Kidney epithelial cell (primary cell): Measurements from ENCODE around the gene LHB. TPM values are rescaled to one million over a fixed set of nuclear protein-coding genes. Genes with fewer than 3 reads are reported as not detected.
A peak's percentile ranks its signal among the peaks of the same experiment; 100 is the strongest.

Experiments used
- DNase-seq: peaks from one replicate; pipeline ENCODE4 v3.0.0-alpha.2; 2010; ENCODE audit warnings: low read depth
- H3K27me3 ChIP-seq: 2 replicates; pipeline ENCODE4 v1.6.0; 2011; ENCODE audit warnings: low read length; ENCODE audit not compliant: control insufficient read depth, insufficient read depth
- H3K36me3 ChIP-seq: 2 replicates; pipeline ENCODE4 v1.5.1; 2011; ENCODE audit warnings: low read length; ENCODE audit not compliant: control insufficient read depth, insufficient read depth
- H3K4me3 ChIP-seq: 2 replicates; pipeline ENCODE4 v1.5.1; 2011; ENCODE audit warnings: low read depth, mild to moderate bottlenecking, control low read depth, low read length
- total RNA-seq: library from RNA; depleted of rRNA; stranded (reverse); fragments of >200 nt; gene quantifications from 2 replicates; pipeline ENCODE4 v1.2.3, GENCODE V29; 2015
- TF ChIP-seq, protein P1 (sequence below): IDR thresholded peaks from 2 replicates; pipeline ENCODE4 v1.5.1; 2011; ENCODE audit warnings: mild to moderate bottlenecking, moderate library complexity, low read length, control low read depth, inconsistent platforms; ENCODE audit not compliant: insufficient read depth, poor library complexity, severe bottlenecking

Gene LHB
- total RNA-seq: 8.2 and 8.4 TPM in 2 replicates

GRCh38 chr19:49017041-49017665, at the start of gene LHB:
Gene LHB (minus strand): TSS chr19:49017091. CDS start chr19:49017081, 10 bp downstream.
- DNase-seq: no peak
- Histone ChIP-seq H3K4me3 (peak within 1 kb of the TSS; percentile 28), H3K36me3 (no peaks in the 10 kb centered on the region), H3K27me3 (no peaks in the 10 kb centered on the region)
- TF ChIP-seq, protein P1, sequence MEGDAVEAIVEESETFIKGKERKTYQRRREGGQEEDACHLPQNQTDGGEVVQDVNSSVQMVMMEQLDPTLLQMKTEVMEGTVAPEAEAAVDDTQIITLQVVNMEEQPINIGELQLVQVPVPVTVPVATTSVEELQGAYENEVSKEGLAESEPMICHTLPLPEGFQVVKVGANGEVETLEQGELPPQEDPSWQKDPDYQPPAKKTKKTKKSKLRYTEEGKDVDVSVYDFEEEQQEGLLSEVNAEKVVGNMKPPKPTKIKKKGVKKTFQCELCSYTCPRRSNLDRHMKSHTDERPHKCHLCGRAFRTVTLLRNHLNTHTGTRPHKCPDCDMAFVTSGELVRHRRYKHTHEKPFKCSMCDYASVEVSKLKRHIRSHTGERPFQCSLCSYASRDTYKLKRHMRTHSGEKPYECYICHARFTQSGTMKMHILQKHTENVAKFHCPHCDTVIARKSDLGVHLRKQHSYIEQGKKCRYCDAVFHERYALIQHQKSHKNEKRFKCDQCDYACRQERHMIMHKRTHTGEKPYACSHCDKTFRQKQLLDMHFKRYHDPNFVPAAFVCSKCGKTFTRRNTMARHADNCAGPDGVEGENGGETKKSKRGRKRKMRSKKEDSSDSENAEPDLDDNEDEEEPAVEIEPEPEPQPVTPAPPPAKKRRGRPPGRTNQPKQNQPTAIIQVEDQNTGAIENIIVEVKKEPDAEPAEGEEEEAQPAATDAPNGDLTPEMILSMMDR: no peak

GRCh38 chr19:49065905-49066512, 49.1 kb upstream of the LHB start:
- Histone ChIP-seq H3K27me3 (peaks cover 32% of the 10 kb centered on the region), H3K4me3 (no peak overlapping the region), H3K36me3 (no peaks in the 10 kb centered on the region)
- TF ChIP-seq, protein P1: no peak
- DNase-seq: no peak

DNA sequence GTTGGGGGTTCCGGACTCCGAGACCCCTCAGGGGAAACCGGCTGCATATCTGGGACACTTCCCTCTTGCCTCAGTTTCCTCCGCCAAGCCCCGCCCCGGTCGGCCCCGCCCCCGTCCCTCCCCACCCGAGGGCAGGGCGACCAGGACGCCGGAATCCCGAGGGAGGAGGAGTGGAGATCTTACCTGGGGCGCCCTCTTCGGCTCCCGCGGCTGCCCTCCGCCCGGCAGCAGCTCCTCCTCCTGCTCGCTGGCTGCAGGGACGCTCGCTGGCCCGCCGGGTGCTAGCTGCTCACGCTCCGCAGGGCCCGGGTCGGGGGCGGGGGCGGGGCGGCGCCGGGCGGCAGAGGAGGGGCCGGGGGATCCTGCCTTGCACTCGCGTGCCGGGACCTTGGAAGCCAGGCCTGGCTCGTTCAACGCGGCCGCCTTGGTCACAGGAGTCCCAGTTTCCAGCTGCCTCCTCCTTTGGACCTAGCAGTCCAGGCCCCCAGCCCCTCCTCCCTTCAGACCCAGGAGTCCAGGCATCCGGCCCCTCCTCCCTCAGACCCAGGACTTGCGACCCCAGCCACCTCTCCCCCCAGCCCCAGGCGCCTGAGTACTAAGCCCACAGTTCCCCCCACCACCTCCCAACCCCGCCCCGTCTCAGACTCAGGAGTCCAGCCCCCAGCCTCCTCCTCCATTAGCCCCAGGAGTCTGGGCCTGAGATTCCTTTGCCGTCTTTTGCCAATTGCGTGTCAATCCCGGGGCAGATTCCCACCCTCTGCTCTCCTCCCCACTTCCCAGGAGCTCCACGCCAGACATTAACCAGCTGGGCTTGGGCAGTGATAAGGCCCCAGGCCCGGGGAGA, 48.1 kb upstream of the LHB start, which contains the start of gene NTF4:
Gene NTF4, minus strand, starts transcription at position 51 of the 844 bp plus-strand sequence. CDS start 2,821 bp downstream, outside the sequence.
- TF ChIP-seq, protein P1: no peak
- DNase-seq: no peak
- Histone ChIP-seq H3K36me3 (no peaks in the 10 kb centered on the region), H3K4me3 (peak within 1 kb of the TSS; percentile 11), H3K27me3 (peaks cover 26% of the 10 kb centered on the region)

GRCh38 chr19:49064029-49064629, 47.2 kb upstream of the LHB start:
- TF ChIP-seq, protein P1: no peak
- Histone ChIP-seq H3K4me3 (peak overlapping the region; percentile 7), H3K36me3 (no peaks in the 10 kb centered on the region), H3K27me3 (peaks cover 19% of the 10 kb centered on the region)
- no peak for DNase-seq

- Histone ChIP-seq H3K4me3 (no peak overlapping the region), H3K36me3 (no peaks in the 10 kb centered on the region), H3K27me3 (peaks cover 14% of the 10 kb centered on the region)
- TF ChIP-seq, protein P1: no peak
- no peak for DNase-seq
These were observed 44.6 kb upstream of the LHB start for GRCh38 chr19:49061445-49061844.
